DND-41 (cell line): ENCODE measurements around the gene SLC35F2.

Source experiments
- EZH2 ChIP-seq: IDR thresholded peaks from 3 replicates; pipeline ENCODE4 v1.6.1; 2012; ENCODE audit warnings: borderline replicate concordance, low read depth, mild to moderate bottlenecking, moderate library complexity, low read length, inconsistent platforms; ENCODE audit not compliant: severe bottlenecking
- TF ChIP-seq, protein P1 (sequence below): IDR thresholded peaks from 2 replicates; pipeline ENCODE4 v1.5.1; 2012; ENCODE audit warnings: borderline replicate concordance, low read length, moderate library complexity, mild to moderate bottlenecking; ENCODE audit not compliant: poor library complexity, severe bottlenecking; ENCODE audit errors: extremely low read depth

GRCh38 chr11:107834995-107835394 lies 23.6 kb downstream of the SLC35F2 start:
- TF ChIP-seq, protein P1, sequence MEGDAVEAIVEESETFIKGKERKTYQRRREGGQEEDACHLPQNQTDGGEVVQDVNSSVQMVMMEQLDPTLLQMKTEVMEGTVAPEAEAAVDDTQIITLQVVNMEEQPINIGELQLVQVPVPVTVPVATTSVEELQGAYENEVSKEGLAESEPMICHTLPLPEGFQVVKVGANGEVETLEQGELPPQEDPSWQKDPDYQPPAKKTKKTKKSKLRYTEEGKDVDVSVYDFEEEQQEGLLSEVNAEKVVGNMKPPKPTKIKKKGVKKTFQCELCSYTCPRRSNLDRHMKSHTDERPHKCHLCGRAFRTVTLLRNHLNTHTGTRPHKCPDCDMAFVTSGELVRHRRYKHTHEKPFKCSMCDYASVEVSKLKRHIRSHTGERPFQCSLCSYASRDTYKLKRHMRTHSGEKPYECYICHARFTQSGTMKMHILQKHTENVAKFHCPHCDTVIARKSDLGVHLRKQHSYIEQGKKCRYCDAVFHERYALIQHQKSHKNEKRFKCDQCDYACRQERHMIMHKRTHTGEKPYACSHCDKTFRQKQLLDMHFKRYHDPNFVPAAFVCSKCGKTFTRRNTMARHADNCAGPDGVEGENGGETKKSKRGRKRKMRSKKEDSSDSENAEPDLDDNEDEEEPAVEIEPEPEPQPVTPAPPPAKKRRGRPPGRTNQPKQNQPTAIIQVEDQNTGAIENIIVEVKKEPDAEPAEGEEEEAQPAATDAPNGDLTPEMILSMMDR = no peak
- no peak for TF ChIP-seq EZH2
